NT2/D1 (cell line): ENCODE measurements around the gene DYNC1H1.
"Not testable (repeated sequence)": the region's sequence is repeated elsewhere in the genome, so short reads cannot be mapped to it uniquely, and the experiment has no call there.

Experiments used
- DNase-seq: peaks from one replicate; pipeline ENCODE4 v3.0.0-alpha.2; 2011; ENCODE audit warnings: low read depth, low spot score
- H3K27me3 ChIP-seq: 2 replicates; pipeline ENCODE4 v1.6.0; 2011; ENCODE audit warnings: mild to moderate bottlenecking; ENCODE audit not compliant: insufficient read length, insufficient read depth
- H3K36me3 ChIP-seq: 2 replicates; pipeline ENCODE4 v1.6.1; 2011; ENCODE audit warnings: mild to moderate bottlenecking, low read length, mixed read lengths; ENCODE audit not compliant: insufficient read depth, insufficient read length
- H3K4me1 ChIP-seq: 2 replicates; pipeline ENCODE4 v1.5.1; 2011; ENCODE audit not compliant: insufficient read depth, insufficient read length
- H3K4me3 ChIP-seq: 2 replicates; pipeline ENCODE4 v1.5.1; 2011; ENCODE audit warnings: low read depth; ENCODE audit not compliant: insufficient read length
- H3K9ac ChIP-seq: 2 replicates; pipeline ENCODE4 v1.6.0; 2011; ENCODE audit warnings: low read depth; ENCODE audit not compliant: insufficient read length
- H3K9me3 ChIP-seq: 2 replicates; pipeline ENCODE4 v1.5.1; 2011; ENCODE audit warnings: mild to moderate bottlenecking, low read length; ENCODE audit not compliant: insufficient read depth
- SUZ12 ChIP-seq: IDR thresholded peaks from 2 replicates; pipeline ENCODE4 v1.6.1; 2011; ENCODE audit not compliant: insufficient read length, insufficient read depth; ENCODE audit errors: extremely low read depth
- YY1 ChIP-seq: IDR thresholded peaks from 2 replicates; pipeline ENCODE4 v1.6.1; 2011; ENCODE audit not compliant: insufficient read length, insufficient read depth
- ZNF274 ChIP-seq: IDR thresholded peaks from 2 replicates; pipeline ENCODE4 v1.6.1; 2011; ENCODE audit warnings: mild to moderate bottlenecking, low read depth, low read length

The DYNC1H1 gene

GRCh38 chr14:102071283-102071998 lies 107.1 kb downstream of the DYNC1H1 start:
- TF ChIP-seq YY1 (no peak), ZNF274 (no peak), SUZ12 (no peak)
- Histone ChIP-seq H3K36me3 (peaks cover 14% of the 10 kb centered on the region), H3K4me3 (no peak overlapping the region), H3K27me3 (no peaks in the 10 kb centered on the region), H3K9ac (no peak overlapping the region), H3K4me1 (no peaks in the 10 kb centered on the region), H3K9me3 (no peaks in the 10 kb centered on the region)
- no peak for DNase-seq

GRCh38 chr14:102074415-102074964 lies 110.1 kb downstream of the DYNC1H1 start:
- H3K4me1 ChIP-seq, result no peaks in the 10 kb centered on the region
- no peak overlapping the region for H3K9ac ChIP-seq
- no peak overlapping the region for H3K4me3 ChIP-seq
- TF ChIP-seq SUZ12 (no peak), YY1 (no peak), ZNF274 (no peak)
- no peaks in the 10 kb centered on the region for H3K27me3 ChIP-seq
- peaks cover 29% of the 10 kb centered on the region for H3K36me3 ChIP-seq
- no peak for DNase-seq
- no peaks in the 10 kb centered on the region for H3K9me3 ChIP-seq

GRCh38 chr14:102075155-102075554 lies 110.8 kb downstream of the DYNC1H1 start:
- Histone ChIP-seq H3K4me1 (no peaks in the 10 kb centered on the region), H3K4me3 (no peak overlapping the region), H3K9me3 (no peaks in the 10 kb centered on the region), H3K9ac (no peak overlapping the region), H3K36me3 (peaks cover 34% of the 10 kb centered on the region), H3K27me3 (no peaks in the 10 kb centered on the region)
- no peak for TF ChIP-seq ZNF274
- TF ChIP-seq YY1, result no peak
- TF ChIP-seq SUZ12, result no peak
- DNase-seq, result no peak

- H3K4me3 ChIP-seq, result no peak overlapping the region
- no peak for TF ChIP-seq YY1
- TF ChIP-seq SUZ12, result no peak
- TF ChIP-seq ZNF274, result no peak
- no peak overlapping the region for H3K9ac ChIP-seq
- no peaks in the 10 kb centered on the region for H3K4me1 ChIP-seq
- DNase-seq, result no peak
- H3K27me3 ChIP-seq, result no peaks in the 10 kb centered on the region
- peaks cover 49% of the 10 kb centered on the region for H3K36me3 ChIP-seq
- H3K9me3 ChIP-seq, result no peaks in the 10 kb centered on the region
Measured at GRCh38 chr14:102077382-102077709, 113.0 kb downstream of the DYNC1H1 start.

GRCh38 chr14:102078361-102078791 lies 114.0 kb downstream of the DYNC1H1 start:
- DNase-seq, H3K27me3 ChIP-seq, H3K4me1 ChIP-seq, H3K9me3 ChIP-seq, H3K4me3 ChIP-seq, H3K9ac ChIP-seq: not testable (repeated sequence)
- peaks cover 55% of the 10 kb centered on the region for H3K36me3 ChIP-seq

GRCh38 chr14:102078831-102079699 lies 114.7 kb downstream of the DYNC1H1 start:
- Histone ChIP-seq H3K36me3 (peaks cover 62% of the 10 kb centered on the region), H3K4me1 (no peaks in the 10 kb centered on the region)

GRCh38 chr14:102079700-102079979 lies 115.3 kb downstream of the DYNC1H1 start:
- Histone ChIP-seq H3K9me3 (no peaks in the 10 kb centered on the region), H3K27me3 (no peaks in the 10 kb centered on the region), H3K4me1 (no peaks in the 10 kb centered on the region), H3K4me3 (no peak overlapping the region), H3K36me3 (peaks cover 68% of the 10 kb centered on the region), H3K9ac (no peak overlapping the region)
- no peak for DNase-seq
- TF ChIP-seq YY1 (no peak), ZNF274 (no peak), SUZ12 (no peak)

More at GRCh38 chr14:102078831-102079699, 114.7 kb downstream of the DYNC1H1 start:
- no peak for DNase-seq
- TF ChIP-seq YY1, result no peak
- TF ChIP-seq SUZ12, result no peak
- no peak for TF ChIP-seq ZNF274
- Histone ChIP-seq H3K4me3 (no peak overlapping the region), H3K9me3 (no peaks in the 10 kb centered on the region), H3K27me3 (no peaks in the 10 kb centered on the region), H3K9ac (no peak overlapping the region)
